HG02870 (cell line): ENCODE data around the gene ACTN3.
"Not testable (repeated sequence)": the region's sequence is repeated elsewhere in the genome, so short reads cannot be mapped to it uniquely, and the experiment has no call there.

Experiments used
- ATAC-seq: cut with Tn5 transposase; IDR thresholded peaks from one replicate; pipeline ENCODE4 v1.9.1; 2021; ENCODE audit warnings: mild to moderate bottlenecking, moderate library complexity; ENCODE audit not compliant: unreplicated experiment

ACTN3 gene

GRCh38 chr11:66543263-66544107, 3.2 kb upstream of the ACTN3 start:
- ATAC-seq = no peak

- ATAC-seq = not testable (repeated sequence)
These were observed 1.8 kb upstream of the ACTN3 start for GRCh38 chr11:66544952-66545351.

- peak; percentile 86 for ATAC-seq
These were observed 869 bp upstream of the ACTN3 start, which contains the start of gene ZDHHC24 for GRCh38 chr11:66545701-66546367. Gene ZDHHC24 (minus strand): TSS chr11:66546048. CDS start chr11:66546003, 45 bp downstream.

GRCh38 chr11:66546966-66547661, 411 bp downstream of the ACTN3 start:
- no peak for ATAC-seq

GRCh38 chr11:66547662-66548009, 933 bp downstream of the ACTN3 start:
- ATAC-seq = no peak

- ATAC-seq = no peak
These were observed 1.3 kb downstream of the ACTN3 start for GRCh38 chr11:66548041-66548440.

GRCh38 chr11:66548774-66549630, 2.3 kb downstream of the ACTN3 start:
- ATAC-seq = no peak

- no peak for ATAC-seq
These were observed 3.0 kb downstream of the ACTN3 start for GRCh38 chr11:66549696-66550095.

GRCh38 chr11:66550887-66551286, 4.2 kb downstream of the ACTN3 start:
- no peak for ATAC-seq

- ATAC-seq = no peak
These were observed 7.9 kb downstream of the ACTN3 start for GRCh38 chr11:66554602-66555001.

- ATAC-seq = no peak
These were observed 8.7 kb downstream of the ACTN3 start for GRCh38 chr11:66555416-66555815.

GRCh38 chr11:66556086-66556485, 9.4 kb downstream of the ACTN3 start:
- no peak for ATAC-seq

GRCh38 chr11:66557733-66558326, 11.1 kb downstream of the ACTN3 start:
- no peak for ATAC-seq

GRCh38 chr11:66559142-66559865, 12.6 kb downstream of the ACTN3 start:
- ATAC-seq = no peak

- no peak for ATAC-seq
These were observed 13.4 kb downstream of the ACTN3 start for GRCh38 chr11:66559866-66560676.

- ATAC-seq = no peak
These were observed 14.7 kb downstream of the ACTN3 start for GRCh38 chr11:66561178-66561974.

- ATAC-seq = no peak
These were observed 15.2 kb downstream of the ACTN3 start for GRCh38 chr11:66561975-66562248.

- no peak for ATAC-seq
These were observed 15.6 kb downstream of the ACTN3 start for GRCh38 chr11:66562275-66562674.
